K562 (cell line): ENCODE measurements around the gene OGFR. TPM values are rescaled to one million over a fixed set of nuclear protein-coding genes. Genes with fewer than 3 reads are reported as not detected.

Source experiments
- ATAC-seq: fragments of 200-7000 bp; cut with Tn5 transposase; 3 replicates; pipeline ENCODE4 v1.9.1; 2020; ENCODE audit warnings: moderate library complexity
- BruUV-seq: library from RNA; stranded (reverse); fragments of 400-500 nt; replicated peaks from 2 replicates; lab custom pipeline; 2021; lab: Mats Ljungman, UMichigan
- CTCF ChIA-PET: fragments of 300-600 bp; formaldehyde crosslinking; extraction: SDS; loops from one replicate; lab custom pipeline; 2021; ENCODE audit warnings: low intra/inter-chr PET ratio; lab: Yijun Ruan, JAX
- POLR2A ChIA-PET: fragments of 300-600, 350-650 bp; sonication (Branson Sonifier 250); formaldehyde crosslinking; extraction: SDS; loops from one replicate; lab custom pipeline; 2021; ENCODE audit warnings: antibody characterized with exemption, inconsistent platforms; lab: Yijun Ruan, JAX
- DNase-seq, 4 experiments: peaks; one replicate each; pipeline versions ENCODE4 v3.0.0 to v3.0.0-alpha.2; 2011 to 2018; ENCODE audit warnings: low spot score in 3 of 4, mixed read lengths in 3 of 4; ENCODE audit errors: extremely low read depth in 1 of 4
- FAIRE-seq: peaks from 2 replicates; lab custom pipeline; 2011; peaks lifted over from hg19 to GRCh38; lab: Jason Lieb, UNC
- H2AFZ ChIP-seq: 2 replicates; pipeline ENCODE4 v1.6.0; 2011; ENCODE audit warnings: low read depth, low read length, control low read depth, inconsistent platforms
- H3K27ac ChIP-seq: fragments of 200-600 bp; 3 replicates; pipeline ENCODE4 v1.8.0; 2011; ENCODE audit warnings: low read depth, mild to moderate bottlenecking, control low read depth, inconsistent platforms, low read length, moderate library complexity, mixed read lengths; ENCODE audit errors: extremely low read depth
- H3K27me3 ChIP-seq, 2 experiments: fragments of 300-600 bp in 1 of 2; 2 replicates in 1 of 2; 3 replicates in 1 of 2; pipeline versions ENCODE4 v1.6.0 to v1.8.0; 2011; ENCODE audit warnings: inconsistent platforms in 2 of 2, low read length in 2 of 2, mild to moderate bottlenecking in 1 of 2, mixed read lengths in 1 of 2, moderate library complexity in 1 of 2; ENCODE audit not compliant: control insufficient read depth in 2 of 2, insufficient read depth in 2 of 2
- H3K36me3 ChIP-seq: fragments of 300-600 bp; 3 replicates; pipeline ENCODE4 v1.8.0; 2011; ENCODE audit warnings: mild to moderate bottlenecking, low read length, inconsistent platforms; ENCODE audit not compliant: control insufficient read depth, insufficient read depth
- H3K4me1 ChIP-seq, 2 experiments: fragments of 200-600 bp in 1 of 2; replicated peaks in 1 of 2; 2 replicates in 1 of 2; 3 replicates in 1 of 2; pipeline versions ENCODE4 v1.5.1 to v1.8.0; 2011; ENCODE audit warnings: inconsistent platforms in 2 of 2, low read length in 2 of 2, mild to moderate bottlenecking in 1 of 2, mixed read lengths in 1 of 2, moderate library complexity in 1 of 2; ENCODE audit not compliant: control insufficient read depth in 2 of 2, insufficient read depth in 2 of 2
- H3K4me2 ChIP-seq: 2 replicates; pipeline ENCODE4 v1.6.1; 2011; ENCODE audit warnings: low read length, control low read depth, inconsistent platforms, mixed read lengths; ENCODE audit not compliant: insufficient read depth
- H3K4me3 ChIP-seq: fragments of 200-600 bp; sonication (generic), shearing (Covaris generic); 2 replicates; pipeline ENCODE4 v1.5.1; 2016; ENCODE audit warnings: control low read depth, inconsistent platforms
- H3K79me2 ChIP-seq: fragments of 200-600 bp; 3 replicates; pipeline ENCODE4 v1.8.0; 2011; ENCODE audit warnings: low read length, inconsistent platforms; ENCODE audit not compliant: control insufficient read depth, insufficient read depth
- H3K9ac ChIP-seq, 2 experiments: 2 replicates each; pipeline versions ENCODE4 v1.6.0 to v1.6.1; 2011; ENCODE audit warnings: low read depth in 2 of 2, low read length in 2 of 2, control low read depth in 1 of 2, inconsistent platforms in 1 of 2, mild to moderate bottlenecking in 1 of 2, mixed read lengths in 1 of 2; ENCODE audit not compliant: insufficient read depth in 1 of 2
- H3K9me1 ChIP-seq: one replicate; pipeline ENCODE4 v1.6.0; 2011; ENCODE audit warnings: inconsistent platforms, mild to moderate bottlenecking, low read length, moderate library complexity; ENCODE audit not compliant: control insufficient read depth, insufficient read depth
- H3K9me3 ChIP-seq: replicated peaks from 2 replicates; pipeline ENCODE4 v1.5.1; 2011; ENCODE audit warnings: low read depth, low read length, inconsistent platforms; ENCODE audit not compliant: control insufficient read depth, insufficient read depth
- H4K20me1 ChIP-seq: replicated peaks from 2 replicates; pipeline ENCODE4 v1.6.1; 2011; ENCODE audit warnings: low read length, inconsistent platforms, mixed read lengths; ENCODE audit not compliant: control insufficient read depth, insufficient read depth
- BHLHE40 ChIP-seq: IDR thresholded peaks from 2 replicates; pipeline ENCODE4 v1.6.1; 2011; ENCODE audit warnings: low read length, improper control_type of control experiment
- NR0B1 ChIP-seq: fragments of 450-650 bp; IDR thresholded peaks from one replicate; pipeline ENCODE4 v1.6.1; 2018; ENCODE audit warnings: mild to moderate bottlenecking, moderate library complexity; ENCODE audit not compliant: partially characterized antibody
- NR4A1 ChIP-seq, 2 experiments: fragments of 250-450 bp in 1 of 2; fragments of 450-650 bp in 1 of 2; sonication (Bioruptor Pico) in 1 of 2; IDR thresholded peaks; 2 replicates each; pipeline versions ENCODE4 v1.4.0 to v1.6.1; 2016 to 2020; ENCODE audit warnings: mild to moderate bottlenecking in 2 of 2, missing compliant biosample characterization in 1 of 2, missing genetic modification characterization in 1 of 2, moderate library complexity in 1 of 2
- SAP30 ChIP-seq: fragments of 200-600 bp; sonication (generic); IDR thresholded peaks from 2 replicates; pipeline ENCODE4 v1.6.1; 2012; ENCODE audit warnings: borderline replicate concordance, low read depth, mild to moderate bottlenecking, moderate library complexity, low read length, control low read depth, inconsistent platforms; ENCODE audit not compliant: insufficient read depth, poor library complexity, severe bottlenecking
- ZMIZ1 ChIP-seq, 2 experiments: fragments of 150-350 bp in 1 of 2; IDR thresholded peaks; 2 replicates each; pipeline ENCODE4 v1.6.1; 2012 to 2016; ENCODE audit warnings: low read depth in 2 of 2, low read length in 2 of 2, mild to moderate bottlenecking in 1 of 2, moderate library complexity in 1 of 2
- WGBS: fragments of 100-300 bp; shearing (Covaris generic); methylation state at CpG from one replicate; pipeline ENCODE4 v1.1.6; 2016; ENCODE audit warnings: low coverage, mixed read lengths; ENCODE audit not compliant: insufficient coverage; ENCODE audit errors: missing lambda C conversion rate; 5-methylcytosine and 5-hydroxymethylcytosine counted together
- in situ Hi-C: fragments of 300-500 bp; cut with MboI; formaldehyde crosslinking; loops from 4 replicates; pipeline ENCODE4 v1.15.0; 2018; ENCODE audit warnings: inconsistent platforms, mixed read lengths
- intact Hi-C: fragments of 100-400 bp; cut with micrococcal nuclease; formaldehyde crosslinking; loops from 2 replicates; pipeline ENCODE4 v1.14.2; 2022
- polyA plus RNA-seq, 8 experiments: library from polyadenylated mRNA; depleted of rRNA in 4 of 8; stranded (reverse) in 5 of 8; unstranded in 3 of 8; fragments of >200 nt; fragmentation: Nextera tagmentation in 2 of 8; fragmentation: Illumina TruSeq in 1 of 8; extraction: Ambion mirVana in 2 of 8; extraction: Trizol in 1 of 8; gene quantifications; 2 replicates each; pipeline versions ENCODE4 v1.2.1 to v1.2.3, GENCODE V29; 2011 to 2014; ENCODE audit warnings: inconsistent platforms in 1 of 8, missing spikeins in 1 of 8
- total RNA-seq, 7 experiments: library from RNA; depleted of rRNA in 6 of 7; stranded (reverse); fragments of >200 nt in 6 of 7; fragmentation: Illumina TruSeq in 2 of 7; extraction: Trizol in 2 of 7; gene quantifications; 2 replicates each; pipeline versions ENCODE4 v1.2.1 to v1.2.3, GENCODE V29; 2011 to 2021; ENCODE audit warnings: low replicate concordance in 1 of 7
- TF ChIP-seq, protein P1 (sequence below), 2 experiments: fragments of 450-650 bp; formaldehyde crosslinking in 1 of 2; IDR thresholded peaks; 2 replicates each; pipeline versions ENCODE4 v1.4.0 to v1.6.1; 2014 to 2020; ENCODE audit warnings: mild to moderate bottlenecking in 2 of 2, borderline replicate concordance in 1 of 2, low read depth in 1 of 2

OGFR gene
- total and polyA plus RNA-seq, 9 of the 15 experiments (the other 6 are each of a cell fraction or from before 2014, with no cell fraction given), result 0.39 to 56.3 (median 17.5) TPM

DNA sequence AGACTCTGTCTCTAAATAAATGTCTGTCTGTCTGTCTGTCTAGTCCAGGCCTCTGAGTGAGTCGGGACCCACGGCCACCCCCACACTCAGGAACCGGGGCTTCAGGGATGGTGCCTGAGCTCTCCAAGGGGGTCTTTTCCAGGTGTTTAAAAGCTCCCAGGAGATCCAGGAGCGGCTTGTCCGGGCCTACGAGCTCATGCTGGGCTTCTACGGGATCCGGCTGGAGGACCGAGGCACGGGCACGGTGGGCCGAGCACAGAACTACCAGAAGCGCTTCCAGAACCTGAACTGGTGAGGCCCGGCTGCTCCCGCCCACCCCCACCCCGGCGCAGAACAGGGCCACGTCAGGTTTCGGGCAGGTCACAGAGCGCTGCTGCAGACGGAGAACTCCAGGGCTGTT, 6.7 kb downstream of the OGFR start:
- in situ Hi-C loops (no loop called here), intact Hi-C loops (no loop called here)
- 91% methylated on average over 4 of the region's 21 CpGs for WGBS
- peaks cover 0 to 8% of the 10 kb centered on the region in 2 experiments; a peak in 2 of 5 replicates for H3K27me3 ChIP-seq
- H2AFZ ChIP-seq, result no peak overlapping the region
- no peak overlapping the region for H3K27ac ChIP-seq
- no peak for DNase-seq
- CTCF ChIA-PET, result no interaction called here
- H3K36me3 ChIP-seq, result peaks cover 57% of the 10 kb centered on the region; the same call in 2 of the 3 replicates
- H3K9me3 ChIP-seq, result no peaks in the 10 kb centered on the region
- BruUV-seq, result no TSS peak
- peaks cover 4% of the 10 kb centered on the region for H4K20me1 ChIP-seq
- no peak overlapping the region for H3K9ac ChIP-seq
- H3K9me1 ChIP-seq, result no peaks in the 10 kb centered on the region
- TF ChIP-seq BHLHE40 (no peak), ZMIZ1 (IDR thresholded peaks at IDR 0.05; ENCODE audit: low read depth in 2 of 2, low read length in 2 of 2) (no peak), NR0B1 (no peak), NR4A1 (CRISPR knock-in tag; IDR thresholded peaks at IDR 0.05) (no peak), NR4A1 (tag; IDR thresholded peaks at IDR 0.05) (no peak), SAP30 (no peak)
- TF ChIP-seq, protein P1, sequence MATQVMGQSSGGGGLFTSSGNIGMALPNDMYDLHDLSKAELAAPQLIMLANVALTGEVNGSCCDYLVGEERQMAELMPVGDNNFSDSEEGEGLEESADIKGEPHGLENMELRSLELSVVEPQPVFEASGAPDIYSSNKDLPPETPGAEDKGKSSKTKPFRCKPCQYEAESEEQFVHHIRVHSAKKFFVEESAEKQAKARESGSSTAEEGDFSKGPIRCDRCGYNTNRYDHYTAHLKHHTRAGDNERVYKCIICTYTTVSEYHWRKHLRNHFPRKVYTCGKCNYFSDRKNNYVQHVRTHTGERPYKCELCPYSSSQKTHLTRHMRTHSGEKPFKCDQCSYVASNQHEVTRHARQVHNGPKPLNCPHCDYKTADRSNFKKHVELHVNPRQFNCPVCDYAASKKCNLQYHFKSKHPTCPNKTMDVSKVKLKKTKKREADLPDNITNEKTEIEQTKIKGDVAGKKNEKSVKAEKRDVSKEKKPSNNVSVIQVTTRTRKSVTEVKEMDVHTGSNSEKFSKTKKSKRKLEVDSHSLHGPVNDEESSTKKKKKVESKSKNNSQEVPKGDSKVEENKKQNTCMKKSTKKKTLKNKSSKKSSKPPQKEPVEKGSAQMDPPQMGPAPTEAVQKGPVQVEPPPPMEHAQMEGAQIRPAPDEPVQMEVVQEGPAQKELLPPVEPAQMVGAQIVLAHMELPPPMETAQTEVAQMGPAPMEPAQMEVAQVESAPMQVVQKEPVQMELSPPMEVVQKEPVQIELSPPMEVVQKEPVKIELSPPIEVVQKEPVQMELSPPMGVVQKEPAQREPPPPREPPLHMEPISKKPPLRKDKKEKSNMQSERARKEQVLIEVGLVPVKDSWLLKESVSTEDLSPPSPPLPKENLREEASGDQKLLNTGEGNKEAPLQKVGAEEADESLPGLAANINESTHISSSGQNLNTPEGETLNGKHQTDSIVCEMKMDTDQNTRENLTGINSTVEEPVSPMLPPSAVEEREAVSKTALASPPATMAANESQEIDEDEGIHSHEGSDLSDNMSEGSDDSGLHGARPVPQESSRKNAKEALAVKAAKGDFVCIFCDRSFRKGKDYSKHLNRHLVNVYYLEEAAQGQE (IDR thresholded peaks at IDR 0.05; ENCODE audit: borderline replicate concordance), result no peak
- TF ChIP-seq, protein P1 (CRISPR knock-in tag; IDR thresholded peaks at IDR 0.05; ENCODE audit: low read depth), result no peak
- no peak for FAIRE-seq
- peaks cover 9% of the 10 kb centered on the region; the same call in 1 of the 3 replicates for H3K79me2 ChIP-seq
- H3K4me1 ChIP-seq, result peaks cover 3 to 74% of the 10 kb centered on the region in 2 experiments; a peak in 3 of 5 replicates
- no peak overlapping the region for H3K4me3 ChIP-seq
- no peak overlapping the region for H3K4me2 ChIP-seq
- POLR2A ChIA-PET, result no interaction called here
- no peak for ATAC-seq
